Fibroblast of lung (primary cell): ENCODE measurements around the gene HES1. TPM values are rescaled to one million over a fixed set of nuclear protein-coding genes. Genes with fewer than 3 reads are reported as not detected.

Source experiments
- DNase-seq, 2 donors: peaks; one replicate each; pipeline versions ENCODE4 v3.0.0 to v3.0.0-alpha.2; 2010; ENCODE audit warnings: low read depth in 2 of 2
- H2AFZ ChIP-seq: 2 replicates; pipeline ENCODE4 v1.5.1; 2012; ENCODE audit warnings: low read length, control low read depth, inconsistent platforms
- H3K27ac ChIP-seq: 2 replicates; pipeline ENCODE4 v1.5.1; 2011; ENCODE audit warnings: low read length, control low read depth; ENCODE audit not compliant: insufficient read depth
- H3K27me3 ChIP-seq: 2 replicates; pipeline ENCODE4 v1.5.1; 2011; ENCODE audit warnings: mild to moderate bottlenecking, low read length; ENCODE audit not compliant: control insufficient read depth, insufficient read depth
- H3K36me3 ChIP-seq: 2 replicates; pipeline ENCODE4 v1.5.1; 2011; ENCODE audit warnings: low read length; ENCODE audit not compliant: control insufficient read depth, insufficient read depth
- H3K4me1 ChIP-seq: 2 replicates; pipeline ENCODE4 v1.5.1; 2011; ENCODE audit warnings: low read length; ENCODE audit not compliant: control insufficient read depth, insufficient read depth; ENCODE audit errors: extremely low read depth
- H3K4me2 ChIP-seq: 2 replicates; pipeline ENCODE4 v1.5.1; 2011; ENCODE audit warnings: low read length, control low read depth; ENCODE audit not compliant: insufficient read depth; ENCODE audit errors: extremely low read depth
- H3K4me3 ChIP-seq, 4 experiments: fragments of 200-600 bp in 1 of 4; sonication (generic) in 1 of 4; replicated peaks in 1 of 4; 2 replicates each; pipeline ENCODE4 v1.5.1; 2011 to 2016; ENCODE audit warnings: low read length in 4 of 4, low read depth in 3 of 4, mild to moderate bottlenecking in 3 of 4, control low read depth in 2 of 4, inconsistent platforms in 1 of 4, mixed read lengths in 1 of 4; ENCODE audit not compliant: insufficient read depth in 1 of 4; ENCODE audit errors: control extremely low read depth in 1 of 4
- H3K79me2 ChIP-seq: 2 replicates; pipeline ENCODE4 v1.5.1; 2012; ENCODE audit warnings: mild to moderate bottlenecking, low read length, inconsistent platforms; ENCODE audit not compliant: control insufficient read depth, insufficient read depth
- H3K9ac ChIP-seq: 2 replicates; pipeline ENCODE4 v1.5.1; 2011; ENCODE audit warnings: mild to moderate bottlenecking, low read length, control low read depth; ENCODE audit not compliant: insufficient read depth
- H3K9me3 ChIP-seq: 2 replicates; pipeline ENCODE4 v1.5.1; 2012; ENCODE audit warnings: low read depth, low read length; ENCODE audit not compliant: control insufficient read depth, insufficient read depth
- H4K20me1 ChIP-seq: 2 replicates; pipeline ENCODE4 v1.5.1; 2011; ENCODE audit warnings: low read length; ENCODE audit not compliant: control insufficient read depth, insufficient read depth; ENCODE audit errors: extremely low read depth
- CTCF ChIP-seq, 2 donors: IDR thresholded peaks in 1 of 2; conservative IDR thresholded peaks in 1 of 2; 1 replicate in 1 of 2; 2 replicates in 1 of 2; pipeline ENCODE4 v1.5.1; 2011 to 2012; ENCODE audit warnings: low read length in 2 of 2, control low read depth in 1 of 2, inconsistent platforms in 1 of 2, low read depth in 1 of 2, mild to moderate bottlenecking in 1 of 2
- EZH2 ChIP-seq: IDR thresholded peaks from 2 replicates; pipeline ENCODE4 v1.5.1; 2012; ENCODE audit warnings: low read length, control low read depth, mild to moderate bottlenecking; ENCODE audit errors: missing control alignments
- polyA plus RNA-seq, 2 donors: library from polyadenylated mRNA; depleted of rRNA in 1 of 2; stranded (reverse) in 1 of 2; unstranded in 1 of 2; fragments of >200 nt; gene quantifications; 2 replicates each; pipeline ENCODE4 v1.2.1, GENCODE V29; 2011 to 2012; ENCODE audit warnings: missing spikeins in 1 of 2
- total RNA-seq: library from RNA; depleted of rRNA; stranded (reverse); fragments of >200 nt; gene quantifications from 2 replicates; pipeline ENCODE4 v1.2.1, GENCODE V29; 2014

Gene HES1
- total and polyA plus RNA-seq, 2 donors (not counting 1 experiment from before 2014, with no cell fraction given), result 0.17 to 1.2 TPM

- H3K36me3 ChIP-seq, result no peaks in the 10 kb centered on the region
- H4K20me1 ChIP-seq, result no peaks in the 10 kb centered on the region
- H3K9ac ChIP-seq, result no peak overlapping the region
- H3K79me2 ChIP-seq, result no peaks in the 10 kb centered on the region
- H3K4me3 ChIP-seq, result no peak overlapping the region
- H3K4me2 ChIP-seq, result no peak overlapping the region
- no peaks in the 10 kb centered on the region for H3K9me3 ChIP-seq
- no peak for TF ChIP-seq EZH2
- TF ChIP-seq CTCF (conservative IDR thresholded peaks at IDR 0.05 in 1 of 2, IDR thresholded peaks at IDR 0.05 in 1 of 2; ENCODE audit: low read depth in 1 of 2, low read length in 2 of 2), result no peak
- no peak overlapping the region for H2AFZ ChIP-seq
- peaks cover 15% of the 10 kb centered on the region for H3K4me1 ChIP-seq
- no peak for DNase-seq
- peaks cover 38% of the 10 kb centered on the region for H3K27me3 ChIP-seq
- H3K27ac ChIP-seq, result no peak overlapping the region
Measured at GRCh38 chr3:194132465-194133286, 3.3 kb upstream of the HES1 start.

GRCh38 chr3:194133661-194134230 lies 2.2 kb upstream of the HES1 start:
- peak in 1 of 2 donors; percentile 75 for DNase-seq
- Histone ChIP-seq H3K9me3 (no peaks in the 10 kb centered on the region), H4K20me1 (no peaks in the 10 kb centered on the region), H2AFZ (no peak overlapping the region), H3K27ac (no peak overlapping the region), H3K27me3 (peaks cover 35% of the 10 kb centered on the region), H3K9ac (peak overlapping the region; percentile 40), H3K36me3 (no peaks in the 10 kb centered on the region), H3K4me3 (peak overlapping the region in 2 of 4 experiments; percentile 23 to 34), H3K4me1 (peaks cover 15% of the 10 kb centered on the region), H3K79me2 (no peaks in the 10 kb centered on the region), H3K4me2 (no peak overlapping the region)
- TF ChIP-seq EZH2, result no peak
- no peak for TF ChIP-seq CTCF (conservative IDR thresholded peaks at IDR 0.05 in 1 of 2, IDR thresholded peaks at IDR 0.05 in 1 of 2; ENCODE audit: low read depth in 1 of 2, low read length in 2 of 2)

GRCh38 chr3:194134231-194134756 lies 1.7 kb upstream of the HES1 start:
- H3K4me2 ChIP-seq, result peak overlapping the region; percentile 68
- H4K20me1 ChIP-seq, result no peaks in the 10 kb centered on the region
- H3K9me3 ChIP-seq, result no peaks in the 10 kb centered on the region
- no peaks in the 10 kb centered on the region for H3K36me3 ChIP-seq
- TF ChIP-seq CTCF (conservative IDR thresholded peaks at IDR 0.05 in 1 of 2, IDR thresholded peaks at IDR 0.05 in 1 of 2; ENCODE audit: low read depth in 1 of 2, low read length in 2 of 2) (no peak), EZH2 (no peak)
- peak overlapping the region; percentile 80 for H3K9ac ChIP-seq
- no peak overlapping the region for H2AFZ ChIP-seq
- peak overlapping the region; percentile 19 to 64 (median 40) for H3K4me3 ChIP-seq
- peak overlapping the region; percentile 27 for H3K27ac ChIP-seq
- H3K79me2 ChIP-seq, result no peaks in the 10 kb centered on the region
- peaks cover 35% of the 10 kb centered on the region for H3K27me3 ChIP-seq
- H3K4me1 ChIP-seq, result peaks cover 15% of the 10 kb centered on the region
- DNase-seq, result peak; percentile 62 to 87
